HG03097 (cell line): ENCODE data around the gene ARHGEF28.

Source experiments
- ATAC-seq: cut with Tn5 transposase; IDR thresholded peaks from one replicate; pipeline ENCODE4 v1.9.1; 2021; ENCODE audit not compliant: unreplicated experiment, low FRiP score

ARHGEF28 gene

GRCh38 chr5:73617510-73618279, 8.3 kb upstream of the ARHGEF28 start:
- no peak for ATAC-seq

GRCh38 chr5:73619606-73620333, 6.2 kb upstream of the ARHGEF28 start:
- no peak for ATAC-seq

DNA sequence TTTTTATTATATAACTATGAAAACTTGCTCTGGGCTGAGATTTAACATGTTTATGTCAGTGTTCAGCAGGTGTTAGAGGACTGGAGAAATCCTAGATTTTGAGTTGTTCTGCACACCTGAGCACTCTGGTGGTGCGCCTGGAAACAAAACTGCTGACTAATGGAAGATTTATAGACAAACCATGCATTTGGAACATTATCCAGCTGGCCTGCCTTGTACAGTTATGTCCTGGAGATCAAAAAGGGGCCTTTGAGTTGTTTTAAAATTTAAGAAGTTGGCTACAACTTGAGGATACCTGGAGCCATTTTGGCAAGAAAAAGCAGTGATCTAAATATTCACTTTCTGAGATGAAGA, 5.7 kb upstream of the ARHGEF28 start:
- no peak for ATAC-seq

GRCh38 chr5:73623060-73623459, 2.9 kb upstream of the ARHGEF28 start:
- ATAC-seq, result no peak

DNA sequence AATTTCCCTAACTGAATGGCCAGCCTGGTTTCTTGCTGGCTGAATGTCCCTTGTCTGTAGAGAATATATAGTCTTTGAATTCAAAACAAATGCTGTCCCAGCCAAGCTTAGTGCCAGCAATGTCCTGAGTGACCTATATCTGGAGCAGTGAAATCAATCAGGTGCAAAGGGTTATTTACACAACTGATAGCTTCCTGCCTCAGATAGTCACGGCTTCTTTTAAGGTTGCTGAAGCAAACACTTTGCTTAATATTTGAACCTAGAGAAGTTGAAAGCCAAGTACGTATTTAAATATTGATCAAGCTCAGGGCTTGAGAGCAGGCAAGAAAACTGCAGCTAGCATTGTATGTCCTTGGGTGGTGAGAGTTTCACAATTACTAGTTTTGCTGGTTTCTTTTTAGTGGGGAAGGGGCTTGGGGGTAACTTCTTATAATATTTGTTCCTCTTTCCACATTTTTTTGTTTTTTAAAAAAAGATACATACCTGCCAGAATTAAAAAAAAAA, 2.0 kb upstream of the ARHGEF28 start:
- no peak for ATAC-seq

DNA sequence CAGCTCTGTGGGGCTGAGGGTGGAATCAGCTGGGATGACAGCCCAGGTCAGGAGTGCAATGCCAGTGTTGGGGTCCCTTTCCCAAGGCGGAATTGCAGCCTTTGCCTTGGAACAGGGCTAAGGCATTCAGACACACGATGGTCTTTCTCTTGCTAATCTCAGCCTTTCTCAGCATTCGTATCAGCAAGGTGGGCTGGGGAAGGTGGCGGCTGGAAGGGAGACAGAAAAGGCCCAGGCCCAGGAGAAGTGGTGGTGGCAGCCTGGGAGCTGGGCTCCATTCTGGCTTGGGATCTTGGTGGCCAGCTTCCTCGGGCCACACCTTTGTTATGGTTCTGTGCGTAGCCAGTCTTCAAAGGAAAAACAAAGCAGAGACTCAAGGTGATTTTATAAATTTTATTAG, 1.1 kb upstream of the ARHGEF28 start:
- no peak for ATAC-seq

GRCh38 chr5:73625372-73625943, 538 bp upstream of the ARHGEF28 start:
- ATAC-seq, result no peak

- ATAC-seq, result no peak
Observed at GRCh38 chr5:73626814-73627313, 868 bp downstream of the ARHGEF28 start.

DNA sequence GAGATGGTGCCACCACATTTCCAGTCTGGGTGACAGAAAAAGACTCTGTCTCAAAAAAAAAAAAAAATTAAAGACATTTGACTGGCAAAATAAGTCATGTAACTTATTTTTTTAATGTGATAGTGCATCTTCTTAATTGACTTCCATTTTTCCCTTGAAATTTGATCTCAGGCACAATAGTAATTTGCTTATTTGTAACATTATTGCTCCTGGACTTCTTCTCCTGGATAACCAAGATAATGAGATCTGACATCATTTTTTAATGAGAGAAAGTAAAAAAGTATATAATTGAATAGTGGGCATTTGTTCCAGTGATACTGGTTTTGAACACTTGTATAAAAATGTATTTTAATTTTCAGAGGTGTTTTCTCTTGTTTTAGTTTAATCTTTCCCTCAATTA, 3.5 kb downstream of the ARHGEF28 start:
- no peak for ATAC-seq

DNA sequence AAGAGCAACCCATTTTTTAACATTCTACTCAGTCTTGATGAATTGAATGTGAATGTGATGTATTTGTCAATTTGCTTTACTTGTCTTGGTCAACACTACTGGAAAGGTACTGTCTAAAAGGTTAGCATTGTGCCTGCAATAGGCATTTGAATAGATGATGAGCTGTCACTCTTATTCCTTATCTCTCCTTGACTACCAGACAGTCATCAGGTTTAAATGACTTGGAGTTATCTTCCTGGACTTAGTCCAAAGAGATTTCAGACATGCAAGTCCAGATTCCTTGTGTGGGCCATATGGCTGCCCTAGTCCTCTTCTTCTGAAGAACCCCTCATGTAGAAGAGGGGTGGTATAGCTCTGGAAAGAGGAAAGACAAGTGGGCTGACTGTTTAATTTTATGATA, 4.8 kb downstream of the ARHGEF28 start:
- no peak for ATAC-seq

DNA sequence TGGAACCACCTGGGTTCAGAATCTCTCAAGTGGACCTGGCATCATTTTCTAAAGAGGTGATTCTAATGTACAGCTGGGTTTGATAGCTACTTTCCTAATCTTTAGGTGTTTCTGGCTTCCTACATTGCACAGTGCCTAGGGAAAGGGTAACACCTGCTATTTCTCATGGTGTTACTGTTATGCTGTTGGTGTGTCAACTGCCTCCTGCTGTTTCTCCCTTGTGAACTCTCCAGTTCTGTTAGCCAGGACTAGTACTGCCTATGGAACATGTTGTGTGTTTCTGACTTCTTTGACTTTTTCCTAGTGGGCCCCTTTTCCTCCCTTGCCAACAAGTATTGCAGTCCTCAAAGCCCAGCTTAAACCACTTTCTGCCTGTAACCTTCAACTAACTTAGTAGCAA, 5.5 kb downstream of the ARHGEF28 start:
- no peak for ATAC-seq

GRCh38 chr5:73633060-73633459, 7.1 kb downstream of the ARHGEF28 start:
- ATAC-seq, result no peak

- no peak for ATAC-seq
Observed at GRCh38 chr5:73636408-73636807, 10.4 kb downstream of the ARHGEF28 start.

DNA sequence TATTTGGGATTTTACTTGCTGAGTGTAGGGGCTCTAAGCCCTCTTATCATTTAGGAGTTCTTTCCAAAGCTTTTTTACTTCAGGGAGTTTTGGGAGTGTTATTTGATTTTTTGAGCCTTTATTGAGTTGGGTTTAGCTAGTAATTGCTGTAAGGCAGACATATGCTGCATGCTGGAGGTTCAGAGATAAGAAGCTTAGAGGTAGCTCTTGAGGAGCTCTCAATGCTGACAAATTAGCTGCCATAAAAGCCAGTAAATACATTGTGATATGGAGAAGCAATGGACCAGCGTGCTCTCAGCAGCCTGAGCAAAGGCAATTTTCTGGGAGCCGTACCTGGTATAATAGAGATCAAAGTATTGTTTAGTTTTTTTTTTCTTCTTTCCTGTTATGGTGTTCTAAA, 11.6 kb downstream of the ARHGEF28 start:
- no peak for ATAC-seq

GRCh38 chr5:73638344-73639095, 12.5 kb downstream of the ARHGEF28 start:
- no peak for ATAC-seq

DNA sequence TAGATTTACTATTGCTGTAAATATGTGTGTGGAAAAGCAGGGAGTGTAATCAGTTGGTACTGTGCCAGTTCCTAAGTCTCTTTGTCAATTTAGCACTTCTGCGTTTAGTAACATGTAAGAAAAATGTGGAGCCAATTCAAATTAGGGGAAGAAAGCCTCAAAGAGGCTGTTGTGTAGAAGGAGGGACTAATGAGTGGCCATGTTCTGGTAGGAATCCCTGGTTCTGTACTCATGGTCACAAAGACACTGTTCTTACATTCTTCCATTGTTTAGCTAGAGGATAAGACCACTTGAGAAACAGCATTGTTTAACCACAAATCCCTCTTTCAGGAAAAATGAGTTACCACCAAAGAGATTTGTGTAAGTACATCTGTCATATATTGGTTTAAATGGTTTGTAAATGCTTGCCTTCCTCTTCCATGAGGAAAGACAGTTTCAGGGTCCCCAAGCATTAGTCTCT, 14.9 kb downstream of the ARHGEF28 start:
- no peak for ATAC-seq

DNA sequence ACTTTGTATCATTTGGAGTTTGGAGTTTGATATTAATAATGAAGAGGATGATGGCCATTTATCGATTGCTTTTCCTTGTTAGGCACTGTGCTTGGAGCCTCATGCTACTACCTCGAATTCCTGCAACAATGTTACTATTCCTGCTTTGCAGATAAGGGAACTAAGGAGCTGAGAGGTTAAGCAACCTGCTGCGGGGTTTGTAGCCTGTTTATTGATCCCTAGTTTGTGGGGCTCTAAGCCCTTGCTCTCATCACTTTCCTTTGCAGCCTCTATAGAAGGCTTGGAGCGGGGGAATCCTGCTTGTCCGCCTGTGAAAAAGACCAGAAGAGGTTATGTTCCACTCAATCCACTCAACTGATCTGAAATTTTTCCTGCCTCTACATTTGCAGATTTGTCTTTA, 15.8 kb downstream of the ARHGEF28 start:
- no peak for ATAC-seq

- ATAC-seq, result no peak
Observed at GRCh38 chr5:73642344-73642743, 16.3 kb downstream of the ARHGEF28 start.

DNA sequence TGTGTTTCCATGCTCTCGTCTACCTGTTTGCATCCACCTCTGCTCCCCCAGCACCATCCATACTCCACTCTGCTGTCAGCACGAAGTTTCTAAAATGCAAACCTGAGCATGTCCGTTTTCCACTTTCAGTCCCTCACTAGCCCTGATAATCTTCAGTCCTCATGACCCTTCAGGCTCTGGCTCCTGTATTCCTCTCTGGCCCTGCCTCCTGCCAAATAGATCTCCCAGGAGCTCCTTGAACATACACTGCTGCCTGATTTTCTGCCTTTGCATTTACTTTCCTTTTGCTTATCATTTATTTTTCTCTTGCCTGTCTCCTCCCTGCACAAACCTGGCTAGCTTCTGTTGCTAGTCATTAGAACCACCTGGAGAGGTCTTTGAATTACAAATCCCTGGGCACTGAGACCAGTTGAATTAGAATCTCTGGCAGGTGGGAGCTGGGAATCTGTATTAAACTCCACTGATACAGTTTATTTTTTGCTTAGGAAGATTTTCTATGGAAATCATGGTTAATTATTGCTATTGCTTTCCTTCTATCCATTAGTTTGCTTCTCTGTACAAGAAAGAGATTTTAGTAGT, 18.5 kb downstream of the ARHGEF28 start:
- ATAC-seq, result no peak

DNA sequence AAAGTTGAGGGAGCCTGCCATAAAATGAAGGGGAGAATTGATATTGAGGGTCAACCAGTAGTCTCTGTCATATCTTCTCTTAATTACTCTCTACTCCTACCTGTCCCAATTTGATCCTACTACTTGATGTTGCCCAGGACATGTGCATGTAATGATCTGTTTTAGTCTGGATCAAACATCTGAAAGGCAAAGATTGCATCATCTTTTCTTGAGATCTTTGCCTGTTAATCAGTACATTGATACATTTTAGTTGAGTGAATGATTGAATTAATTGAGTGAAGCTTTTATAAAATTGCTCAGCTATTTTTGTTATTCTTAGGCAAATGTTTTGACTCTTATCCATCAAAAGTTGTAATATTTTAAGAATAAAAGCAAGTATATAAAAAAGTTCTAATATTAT, 21.7 kb downstream of the ARHGEF28 start:
- ATAC-seq, result no peak
